Hematopoietic multipotent progenitor cell treated with erythropoietin and hydrocortisone succinate and interleukin-3 and kit ligand, for 4 days (in vitro differentiated cells): Measurements from ENCODE around the gene ZNF700.
"Not testable (repeated sequence)": the region's sequence is repeated elsewhere in the genome, so short reads cannot be mapped to it uniquely, and the experiment has no call there.

ENCODE experiments used
- DNase-seq: peaks from one replicate; pipeline ENCODE4 v3.0.0-alpha.2; 2015

The ZNF700 gene

GRCh38 chr19:11991921-11992320 lies 67.0 kb downstream of the ZNF700 start:
- not testable (repeated sequence) for DNase-seq

- no peak for DNase-seq
These were observed 70.3 kb downstream of the ZNF700 start for GRCh38 chr19:11995174-11995573.
